GM06990 (cell line): ENCODE measurements around the gene EDN1.

Experiments used
- DNase-seq: peaks from one replicate; pipeline ENCODE4 v3.0.0-alpha.2; 2011; ENCODE audit not compliant: insufficient read length; ENCODE audit errors: extremely low read depth
- H3K27me3 ChIP-seq: replicated peaks from 2 replicates; pipeline ENCODE4 v1.6.0; 2011; ENCODE audit warnings: low read length; ENCODE audit not compliant: control insufficient read depth, insufficient read depth
- H3K36me3 ChIP-seq: 2 replicates; pipeline ENCODE4 v1.5.1; 2011; ENCODE audit warnings: low read length; ENCODE audit not compliant: control insufficient read depth, insufficient read depth
- H3K4me3 ChIP-seq: replicated peaks from 2 replicates; pipeline ENCODE4 v1.5.1; 2011; ENCODE audit warnings: low read depth, mild to moderate bottlenecking, control low read depth, low read length
- TF ChIP-seq, protein P1 (sequence below): IDR thresholded peaks from 2 replicates; pipeline ENCODE4 v1.5.1; 2011; ENCODE audit warnings: low read length, control low read depth, mild to moderate bottlenecking, inconsistent platforms; ENCODE audit not compliant: insufficient read depth, poor library complexity, severe bottlenecking

Gene EDN1

GRCh38 chr6:12296604-12297003 is 6.4 kb downstream of the EDN1 start:
- TF ChIP-seq, protein P1, sequence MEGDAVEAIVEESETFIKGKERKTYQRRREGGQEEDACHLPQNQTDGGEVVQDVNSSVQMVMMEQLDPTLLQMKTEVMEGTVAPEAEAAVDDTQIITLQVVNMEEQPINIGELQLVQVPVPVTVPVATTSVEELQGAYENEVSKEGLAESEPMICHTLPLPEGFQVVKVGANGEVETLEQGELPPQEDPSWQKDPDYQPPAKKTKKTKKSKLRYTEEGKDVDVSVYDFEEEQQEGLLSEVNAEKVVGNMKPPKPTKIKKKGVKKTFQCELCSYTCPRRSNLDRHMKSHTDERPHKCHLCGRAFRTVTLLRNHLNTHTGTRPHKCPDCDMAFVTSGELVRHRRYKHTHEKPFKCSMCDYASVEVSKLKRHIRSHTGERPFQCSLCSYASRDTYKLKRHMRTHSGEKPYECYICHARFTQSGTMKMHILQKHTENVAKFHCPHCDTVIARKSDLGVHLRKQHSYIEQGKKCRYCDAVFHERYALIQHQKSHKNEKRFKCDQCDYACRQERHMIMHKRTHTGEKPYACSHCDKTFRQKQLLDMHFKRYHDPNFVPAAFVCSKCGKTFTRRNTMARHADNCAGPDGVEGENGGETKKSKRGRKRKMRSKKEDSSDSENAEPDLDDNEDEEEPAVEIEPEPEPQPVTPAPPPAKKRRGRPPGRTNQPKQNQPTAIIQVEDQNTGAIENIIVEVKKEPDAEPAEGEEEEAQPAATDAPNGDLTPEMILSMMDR: no peak
- peaks cover 3% of the 10 kb centered on the region; the same call in 1 of the 2 replicates for H3K36me3 ChIP-seq
- no peak overlapping the region for H3K4me3 ChIP-seq
- no peaks in the 10 kb centered on the region for H3K27me3 ChIP-seq
- no peak for DNase-seq

GRCh38 chr6:12297363-12298016 is 7.3 kb downstream of the EDN1 start:
- Histone ChIP-seq H3K27me3 (no peaks in the 10 kb centered on the region), H3K4me3 (no peak overlapping the region), H3K36me3 (peaks cover 3% of the 10 kb centered on the region; the same call in 1 of the 2 replicates)
- TF ChIP-seq, protein P1: no peak
- DNase-seq: no peak

GRCh38 chr6:12298017-12298978 is 8.1 kb downstream of the EDN1 start:
- Histone ChIP-seq H3K27me3 (no peaks in the 10 kb centered on the region), H3K36me3 (peaks cover 3% of the 10 kb centered on the region; the same call in 1 of the 2 replicates), H3K4me3 (no peak overlapping the region)
- no peak for DNase-seq
- TF ChIP-seq, protein P1: no peak

GRCh38 chr6:12298995-12299394 is 8.8 kb downstream of the EDN1 start:
- Histone ChIP-seq H3K4me3 (no peak overlapping the region), H3K27me3 (no peaks in the 10 kb centered on the region), H3K36me3 (peaks cover 3% of the 10 kb centered on the region; the same call in 1 of the 2 replicates)
- no peak for DNase-seq
- TF ChIP-seq, protein P1: no peak

DNA sequence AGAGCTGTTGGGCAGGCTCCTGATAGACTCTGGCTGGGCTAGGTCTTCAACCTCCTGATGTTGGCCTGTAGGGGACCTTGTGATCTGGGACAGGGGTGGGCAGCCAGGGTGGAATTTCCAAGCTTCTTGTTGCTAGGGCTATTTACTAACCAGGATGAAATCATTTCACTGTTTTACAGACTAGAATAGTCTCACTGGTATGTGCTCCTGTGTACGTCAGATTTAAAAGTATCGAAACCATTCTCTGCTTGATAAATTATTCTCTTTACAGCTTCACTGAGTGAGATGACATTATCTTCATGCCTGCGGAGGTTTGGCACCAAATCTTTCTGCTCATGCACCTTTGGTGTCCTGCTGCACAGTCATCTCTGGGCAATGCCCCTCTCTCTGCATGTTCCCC is 10.9 kb downstream of the EDN1 start:
- H3K27me3 ChIP-seq: no peaks in the 10 kb centered on the region
- H3K36me3 ChIP-seq: peaks cover 1% of the 10 kb centered on the region; the same call in 1 of the 2 replicates
- no peak overlapping the region for H3K4me3 ChIP-seq
- DNase-seq: no peak
- TF ChIP-seq, protein P1: no peak
